ENCODE measurements around the gene BCR.
"Not testable (repeated sequence)": the region's sequence is repeated elsewhere in the genome, so short reads cannot be mapped to it uniquely, and the experiment has no call there.

DNA sequence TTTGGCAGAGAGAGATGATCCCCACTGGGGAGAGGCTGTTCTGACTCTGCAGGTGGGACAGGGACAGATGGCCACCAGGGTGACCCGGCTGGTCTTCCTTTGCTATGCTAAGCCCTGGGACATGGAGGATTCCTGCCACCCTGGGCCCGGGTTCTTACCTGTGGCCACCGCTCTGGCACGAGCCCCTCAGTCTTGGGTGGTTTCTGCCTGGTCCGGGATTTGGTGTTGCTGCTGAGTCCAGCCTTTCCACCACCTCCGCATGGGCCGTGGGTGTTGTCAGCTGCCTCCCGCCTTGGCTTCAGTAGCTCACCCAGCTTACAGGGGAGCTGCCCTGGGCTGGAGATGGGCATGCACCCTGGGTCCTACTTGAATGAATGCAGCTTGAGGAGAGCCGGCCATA is 138.0 kb downstream of the BCR start:
- TF ChIP-seq POLR2A (IDR thresholded peaks at IDR 0.05): not testable (repeated sequence)
- TF ChIP-seq, protein P1, sequence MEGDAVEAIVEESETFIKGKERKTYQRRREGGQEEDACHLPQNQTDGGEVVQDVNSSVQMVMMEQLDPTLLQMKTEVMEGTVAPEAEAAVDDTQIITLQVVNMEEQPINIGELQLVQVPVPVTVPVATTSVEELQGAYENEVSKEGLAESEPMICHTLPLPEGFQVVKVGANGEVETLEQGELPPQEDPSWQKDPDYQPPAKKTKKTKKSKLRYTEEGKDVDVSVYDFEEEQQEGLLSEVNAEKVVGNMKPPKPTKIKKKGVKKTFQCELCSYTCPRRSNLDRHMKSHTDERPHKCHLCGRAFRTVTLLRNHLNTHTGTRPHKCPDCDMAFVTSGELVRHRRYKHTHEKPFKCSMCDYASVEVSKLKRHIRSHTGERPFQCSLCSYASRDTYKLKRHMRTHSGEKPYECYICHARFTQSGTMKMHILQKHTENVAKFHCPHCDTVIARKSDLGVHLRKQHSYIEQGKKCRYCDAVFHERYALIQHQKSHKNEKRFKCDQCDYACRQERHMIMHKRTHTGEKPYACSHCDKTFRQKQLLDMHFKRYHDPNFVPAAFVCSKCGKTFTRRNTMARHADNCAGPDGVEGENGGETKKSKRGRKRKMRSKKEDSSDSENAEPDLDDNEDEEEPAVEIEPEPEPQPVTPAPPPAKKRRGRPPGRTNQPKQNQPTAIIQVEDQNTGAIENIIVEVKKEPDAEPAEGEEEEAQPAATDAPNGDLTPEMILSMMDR (IDR thresholded peaks at IDR 0.05): not testable (repeated sequence)
